ENCODE data around the gene RINT1. TPM values are rescaled to one million over a fixed set of nuclear protein-coding genes. Genes with fewer than 3 reads are reported as not detected.
"Not testable (repeated sequence)": the region's sequence is repeated elsewhere in the genome, so short reads cannot be mapped to it uniquely, and the experiment has no call there.

Gene RINT1
- total RNA-seq, 3 donors from 2014 or later (not counting 1 experiment from before 2014, with no cell fraction given): 35.1 to 37.3 (median 37.0) TPM

- WGBS (ENCODE audit: insufficient coverage): 57% methylated on average over 3 of the region's 4 CpGs
- Histone ChIP-seq H3K9me3 (ENCODE audit: control insufficient read depth, insufficient read depth, low read length) (no peaks in the 10 kb centered on the region), H3K27me3 (ENCODE audit: control insufficient read depth, insufficient read depth, low read length) (no peaks in the 10 kb centered on the region), H3K27ac (ENCODE audit: low read length) (no peak overlapping the region), H3K36me3 (ENCODE audit: control insufficient read depth, insufficient read depth, low read length) (no peaks in the 10 kb centered on the region), H3K4me3 (ENCODE audit: low read length) (no peak overlapping the region), H3K4me1 (ENCODE audit: control insufficient read depth, insufficient read depth, low read length) (peaks cover 16% of the 10 kb centered on the region)
- Mint-ChIP-seq H3K36me3 (no peaks in the 10 kb centered on the region), H3K4me3 (peak overlapping the region; percentile 55), H3K9me3 (no peaks in the 10 kb centered on the region), H3K4me1 (peaks cover 5 to 12% of the 10 kb centered on the region in 2 donors), H3K27me3 (ENCODE audit: low read depth in 2 of 2) (no peaks in the 10 kb centered on the region), H3K27ac (peak overlapping the region in 1 of 2 donors; percentile 47)
- TF ChIP-seq, protein P1, sequence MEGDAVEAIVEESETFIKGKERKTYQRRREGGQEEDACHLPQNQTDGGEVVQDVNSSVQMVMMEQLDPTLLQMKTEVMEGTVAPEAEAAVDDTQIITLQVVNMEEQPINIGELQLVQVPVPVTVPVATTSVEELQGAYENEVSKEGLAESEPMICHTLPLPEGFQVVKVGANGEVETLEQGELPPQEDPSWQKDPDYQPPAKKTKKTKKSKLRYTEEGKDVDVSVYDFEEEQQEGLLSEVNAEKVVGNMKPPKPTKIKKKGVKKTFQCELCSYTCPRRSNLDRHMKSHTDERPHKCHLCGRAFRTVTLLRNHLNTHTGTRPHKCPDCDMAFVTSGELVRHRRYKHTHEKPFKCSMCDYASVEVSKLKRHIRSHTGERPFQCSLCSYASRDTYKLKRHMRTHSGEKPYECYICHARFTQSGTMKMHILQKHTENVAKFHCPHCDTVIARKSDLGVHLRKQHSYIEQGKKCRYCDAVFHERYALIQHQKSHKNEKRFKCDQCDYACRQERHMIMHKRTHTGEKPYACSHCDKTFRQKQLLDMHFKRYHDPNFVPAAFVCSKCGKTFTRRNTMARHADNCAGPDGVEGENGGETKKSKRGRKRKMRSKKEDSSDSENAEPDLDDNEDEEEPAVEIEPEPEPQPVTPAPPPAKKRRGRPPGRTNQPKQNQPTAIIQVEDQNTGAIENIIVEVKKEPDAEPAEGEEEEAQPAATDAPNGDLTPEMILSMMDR (IDR thresholded peaks at IDR 0.05): no peak
- intact Hi-C loops (cut with micrococcal nuclease): no loop called here
- ATAC-seq (no peak), DNase-seq (no peak)
Measured at GRCh38 chr7:105524840-105525239, 7.2 kb upstream of the RINT1 start.

GRCh38 chr7:105527737-105528136 is 4.3 kb upstream of the RINT1 start:
- H3K9me3 Mint-ChIP-seq; H3K36me3 Mint-ChIP-seq; H3K27ac ChIP-seq (ENCODE audit: low read length); H3K9me3 ChIP-seq (ENCODE audit: control insufficient read depth, insufficient read depth, low read length); H3K4me3 ChIP-seq (ENCODE audit: low read length); H3K36me3 ChIP-seq (ENCODE audit: control insufficient read depth, insufficient read depth, low read length); H3K27ac Mint-ChIP-seq; DNase-seq; H3K4me3 Mint-ChIP-seq; ATAC-seq; H3K27me3 ChIP-seq (ENCODE audit: control insufficient read depth, insufficient read depth, low read length); H3K27me3 Mint-ChIP-seq (ENCODE audit: low read depth in 2 of 2); intact Hi-C loops (cut with micrococcal nuclease): not testable (repeated sequence)
- H3K4me1 ChIP-seq (ENCODE audit: control insufficient read depth, insufficient read depth, low read length): peaks cover 15% of the 10 kb centered on the region
- peaks cover 11 to 17% of the 10 kb centered on the region in 2 donors for H3K4me1 Mint-ChIP-seq
- 100% methylated on average over 1 of the region's 5 CpGs for WGBS (ENCODE audit: insufficient coverage)

DNA sequence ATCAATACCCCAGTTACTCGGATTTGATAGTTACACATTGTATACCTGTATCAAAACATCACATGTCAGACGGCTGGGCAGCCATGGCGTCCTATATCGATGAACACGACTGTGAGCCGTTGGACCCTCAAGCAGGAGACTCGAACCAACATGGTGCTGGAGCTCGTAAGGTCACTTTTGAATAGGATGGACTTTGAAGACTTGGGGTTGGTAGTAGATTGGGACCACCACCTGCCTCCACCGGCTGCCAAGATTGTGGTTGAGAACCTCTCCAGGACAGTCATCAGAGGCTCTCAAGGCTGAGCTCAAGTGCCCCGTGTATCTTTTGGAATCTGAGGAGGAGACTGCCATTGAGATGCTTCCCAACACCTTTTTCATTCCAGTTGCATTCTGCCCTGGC is 1.9 kb upstream of the RINT1 start:
- Mint-ChIP-seq H3K27ac (peak overlapping the region; percentile 18 to 26), H3K4me1 (peaks cover 20 to 28% of the 10 kb centered on the region in 2 donors), H3K4me3 (peak overlapping the region; percentile 21), H3K9me3 (no peaks in the 10 kb centered on the region), H3K27me3 (ENCODE audit: low read depth in 2 of 2) (no peaks in the 10 kb centered on the region), H3K36me3 (no peaks in the 10 kb centered on the region)
- TF ChIP-seq, protein P1 (IDR thresholded peaks at IDR 0.05): no peak
- 97% methylated on average over 10 of the region's 10 CpGs for WGBS (ENCODE audit: insufficient coverage)
- ATAC-seq (no peak), DNase-seq (no peak)
- no peak overlapping the region for H3K4me3 ChIP-seq (ENCODE audit: low read length)
- no peaks in the 10 kb centered on the region for H3K9me3 ChIP-seq (ENCODE audit: control insufficient read depth, insufficient read depth, low read length)
- H3K36me3 ChIP-seq (ENCODE audit: control insufficient read depth, insufficient read depth, low read length): no peaks in the 10 kb centered on the region
- intact Hi-C loops (cut with micrococcal nuclease): no loop called here
- H3K27ac ChIP-seq (ENCODE audit: low read length): no peak overlapping the region
- peaks cover 22% of the 10 kb centered on the region for H3K4me1 ChIP-seq (ENCODE audit: control insufficient read depth, insufficient read depth, low read length)
- H3K27me3 ChIP-seq (ENCODE audit: control insufficient read depth, insufficient read depth, low read length): no peaks in the 10 kb centered on the region

GRCh38 chr7:105530546-105530945 is 1.5 kb upstream of the RINT1 start:
- WGBS (ENCODE audit: insufficient coverage): 98% methylated on average over 20 of the region's 20 CpGs
- ATAC-seq (no peak), DNase-seq (no peak)
- H3K4me1 ChIP-seq (ENCODE audit: control insufficient read depth, insufficient read depth, low read length): peaks cover 22% of the 10 kb centered on the region
- Mint-ChIP-seq H3K27me3 (ENCODE audit: low read depth in 2 of 2) (no peaks in the 10 kb centered on the region), H3K27ac (peak overlapping the region in 1 of 2 donors; percentile 18), H3K4me3 (peak overlapping the region; percentile 21), H3K36me3 (no peaks in the 10 kb centered on the region), H3K9me3 (no peaks in the 10 kb centered on the region), H3K4me1 (peaks cover 20 to 28% of the 10 kb centered on the region in 2 donors)
- TF ChIP-seq, protein P1 (IDR thresholded peaks at IDR 0.05): no peak
- H3K27me3 ChIP-seq (ENCODE audit: control insufficient read depth, insufficient read depth, low read length): no peaks in the 10 kb centered on the region
- H3K4me3 ChIP-seq (ENCODE audit: low read length): no peak overlapping the region
- intact Hi-C loops (cut with micrococcal nuclease): no loop called here
- H3K27ac ChIP-seq (ENCODE audit: low read length): no peak overlapping the region
- H3K9me3 ChIP-seq (ENCODE audit: control insufficient read depth, insufficient read depth, low read length): no peaks in the 10 kb centered on the region
- no peaks in the 10 kb centered on the region for H3K36me3 ChIP-seq (ENCODE audit: control insufficient read depth, insufficient read depth, low read length)
